SK-N-SH (cell line): Measurements from ENCODE around the gene ZFP92.

Experiments used
- FOXM1 ChIP-seq: IDR thresholded peaks from 2 replicates; pipeline ENCODE4 v1.4.0; 2012; ENCODE audit warnings: low read depth, mild to moderate bottlenecking
- GABPA ChIP-seq: IDR thresholded peaks from 2 replicates; pipeline ENCODE4 v1.4.0; 2012; ENCODE audit warnings: low read depth, mild to moderate bottlenecking
- POLR2AphosphoS5 ChIP-seq: IDR thresholded peaks from 2 replicates; pipeline ENCODE4 v1.6.1; 2012; ENCODE audit warnings: low read depth, low read length
- TF ChIP-seq, protein P1 (sequence below): fragments of 200-600 bp; sonication (generic); IDR thresholded peaks from 2 replicates; pipeline ENCODE4 v1.6.1; 2017; ENCODE audit warnings: antibody characterized with exemption, mild to moderate bottlenecking, moderate library complexity

DNA sequence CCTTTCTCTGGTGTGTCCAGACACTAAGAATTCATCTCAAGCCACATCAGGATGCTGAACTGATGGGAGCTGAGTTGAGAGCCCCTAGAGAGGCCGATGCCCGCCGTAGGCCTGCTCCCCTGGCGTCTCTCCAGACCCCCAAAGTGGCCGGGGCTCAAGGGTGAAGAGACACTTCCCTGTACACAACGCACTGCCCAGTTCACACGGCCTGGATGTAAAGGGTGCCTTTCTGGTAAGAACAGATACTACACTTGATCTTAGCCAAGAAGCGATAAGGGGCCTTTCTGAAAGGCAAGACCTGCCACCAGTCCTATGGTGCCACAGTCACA is 39.6 kb downstream of the ZFP92 start:
- TF ChIP-seq, protein P1, sequence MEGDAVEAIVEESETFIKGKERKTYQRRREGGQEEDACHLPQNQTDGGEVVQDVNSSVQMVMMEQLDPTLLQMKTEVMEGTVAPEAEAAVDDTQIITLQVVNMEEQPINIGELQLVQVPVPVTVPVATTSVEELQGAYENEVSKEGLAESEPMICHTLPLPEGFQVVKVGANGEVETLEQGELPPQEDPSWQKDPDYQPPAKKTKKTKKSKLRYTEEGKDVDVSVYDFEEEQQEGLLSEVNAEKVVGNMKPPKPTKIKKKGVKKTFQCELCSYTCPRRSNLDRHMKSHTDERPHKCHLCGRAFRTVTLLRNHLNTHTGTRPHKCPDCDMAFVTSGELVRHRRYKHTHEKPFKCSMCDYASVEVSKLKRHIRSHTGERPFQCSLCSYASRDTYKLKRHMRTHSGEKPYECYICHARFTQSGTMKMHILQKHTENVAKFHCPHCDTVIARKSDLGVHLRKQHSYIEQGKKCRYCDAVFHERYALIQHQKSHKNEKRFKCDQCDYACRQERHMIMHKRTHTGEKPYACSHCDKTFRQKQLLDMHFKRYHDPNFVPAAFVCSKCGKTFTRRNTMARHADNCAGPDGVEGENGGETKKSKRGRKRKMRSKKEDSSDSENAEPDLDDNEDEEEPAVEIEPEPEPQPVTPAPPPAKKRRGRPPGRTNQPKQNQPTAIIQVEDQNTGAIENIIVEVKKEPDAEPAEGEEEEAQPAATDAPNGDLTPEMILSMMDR, result no peak
- TF ChIP-seq POLR2AphosphoS5, result no peak
- TF ChIP-seq FOXM1, result no peak
- no peak for TF ChIP-seq GABPA
